BLaER1 (cell line): ENCODE results near the gene COG1.
A peak's percentile ranks its signal among the peaks of the same experiment; 100 is the strongest.

Experiments used
- H3K27ac ChIP-seq: shearing (Covaris generic); formaldehyde crosslinking; 2 replicates; pipeline ENCODE4 v1.8.1; 2022
- H3K27me3 ChIP-seq: shearing (Covaris generic); formaldehyde crosslinking; 2 replicates; pipeline ENCODE4 v1.8.1; 2022
- H3K36me3 ChIP-seq: shearing (Covaris generic); formaldehyde crosslinking; 2 replicates; pipeline ENCODE4 v1.8.1; 2022
- H3K4me1 ChIP-seq: shearing (Covaris generic); formaldehyde crosslinking; 2 replicates; pipeline ENCODE4 v1.8.1; 2022
- H3K4me2 ChIP-seq: shearing (Covaris generic); formaldehyde crosslinking; 2 replicates; pipeline ENCODE4 v1.8.1; 2022
- H3K4me3 ChIP-seq: shearing (Covaris generic); formaldehyde crosslinking; 2 replicates; pipeline ENCODE4 v1.8.1; 2022
- H3K9ac ChIP-seq: shearing (Covaris generic); formaldehyde crosslinking; 2 replicates; pipeline ENCODE4 v1.8.1; 2022
- H3K9me3 ChIP-seq: shearing (Covaris generic); formaldehyde crosslinking; 2 replicates; pipeline ENCODE4 v1.8.1; 2022
- H4K20me1 ChIP-seq: shearing (Covaris generic); formaldehyde crosslinking; 2 replicates; pipeline ENCODE4 v1.8.1; 2022
- Cebpa-rat ChIP-seq: shearing (Covaris generic); IDR thresholded peaks from 2 replicates; pipeline ENCODE4 v1.8.1; 2022

Gene COG1

DNA sequence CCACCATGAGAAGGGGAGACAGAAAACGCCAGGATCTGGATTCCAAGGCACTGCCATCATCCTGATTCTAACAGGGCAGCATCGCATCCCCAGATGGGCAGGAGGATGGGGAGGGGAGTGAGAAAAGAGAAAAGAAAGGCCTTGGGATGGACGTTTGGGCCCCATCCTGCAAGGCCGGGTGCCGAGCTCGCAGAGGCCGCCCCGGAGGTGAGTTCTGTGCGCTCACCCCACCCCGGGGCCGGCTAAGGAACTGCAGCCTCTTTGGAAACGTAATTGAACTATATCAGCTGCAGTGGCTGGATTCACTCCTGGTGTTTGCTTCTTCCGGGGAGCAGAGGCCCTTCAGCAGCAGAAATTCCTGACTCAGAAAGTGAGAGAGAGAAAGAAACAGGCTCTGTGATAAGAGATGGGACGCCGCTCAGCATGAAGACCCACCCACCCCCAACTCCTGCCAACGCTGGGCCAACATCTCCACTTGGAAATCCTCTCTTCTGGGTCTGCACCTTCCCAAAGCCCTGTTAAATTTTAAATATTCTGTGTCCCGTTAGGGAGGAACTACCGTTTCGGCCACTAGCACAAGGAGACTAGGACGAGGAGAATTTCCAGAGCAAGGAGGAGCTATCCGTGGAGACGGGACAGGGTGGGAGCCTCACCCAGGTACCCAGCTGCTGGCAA lies 36.6 kb upstream of the COG1 start:
- no peak overlapping the region for H3K9ac ChIP-seq

DNA sequence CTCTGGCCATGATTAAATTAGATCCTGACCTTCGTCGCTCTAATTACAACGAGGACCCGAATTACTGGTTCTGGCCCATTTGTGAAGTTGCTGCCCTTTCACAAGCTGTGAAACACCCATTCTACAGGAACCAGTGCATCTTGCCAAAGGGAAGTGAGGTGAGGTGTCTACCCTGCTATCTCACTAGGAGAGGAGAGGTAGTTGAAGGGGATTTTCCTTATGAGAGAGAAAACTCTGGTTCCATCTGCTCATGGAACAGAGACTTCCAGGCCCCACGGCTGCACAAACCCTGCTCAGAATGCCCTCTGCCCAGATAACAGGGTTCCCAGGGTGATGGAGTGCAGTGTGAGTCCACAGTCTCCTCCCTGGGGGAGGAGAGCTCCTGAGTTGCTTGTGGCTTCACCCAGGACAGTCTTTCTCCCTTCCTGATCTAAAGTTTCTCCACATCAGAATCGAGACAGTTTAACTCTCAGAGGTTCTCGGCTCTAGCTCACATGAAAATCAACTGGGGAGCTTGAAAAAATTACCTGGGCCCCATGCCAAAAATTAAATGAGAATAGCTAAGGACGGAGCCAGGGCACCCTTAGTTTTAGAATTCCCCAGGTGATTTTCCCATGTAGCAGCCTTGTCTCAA lies 35.9 kb upstream of the COG1 start:
- Histone ChIP-seq H3K9me3 (no peaks in the 10 kb centered on the region; the same call in 1 of the 2 replicates), H3K4me2 (peak overlapping the region; percentile 60), H4K20me1 (no peaks in the 10 kb centered on the region), H3K9ac (no peak overlapping the region), H3K4me3 (no peak overlapping the region), H3K27ac (no peak overlapping the region), H3K27me3 (peaks cover 8% of the 10 kb centered on the region; the same call in 1 of the 2 replicates), H3K36me3 (no peaks in the 10 kb centered on the region), H3K4me1 (peaks cover 58% of the 10 kb centered on the region)
- no peak for TF ChIP-seq Cebpa-rat

More for the DNA sequence above, 36.6 kb upstream of the COG1 start:
- H3K36me3 ChIP-seq = no peaks in the 10 kb centered on the region
- no peak overlapping the region for H3K4me3 ChIP-seq
- peak overlapping the region; percentile 60 for H3K4me2 ChIP-seq
- peaks cover 65% of the 10 kb centered on the region for H3K4me1 ChIP-seq
- peak overlapping the region; percentile 48 for H3K27ac ChIP-seq
- H3K9me3 ChIP-seq = peaks cover 5% of the 10 kb centered on the region
- TF ChIP-seq Cebpa-rat = no peak
- no peaks in the 10 kb centered on the region for H4K20me1 ChIP-seq
- H3K27me3 ChIP-seq = peaks cover under 1% of the 10 kb centered on the region; the same call in 1 of the 2 replicates

DNA sequence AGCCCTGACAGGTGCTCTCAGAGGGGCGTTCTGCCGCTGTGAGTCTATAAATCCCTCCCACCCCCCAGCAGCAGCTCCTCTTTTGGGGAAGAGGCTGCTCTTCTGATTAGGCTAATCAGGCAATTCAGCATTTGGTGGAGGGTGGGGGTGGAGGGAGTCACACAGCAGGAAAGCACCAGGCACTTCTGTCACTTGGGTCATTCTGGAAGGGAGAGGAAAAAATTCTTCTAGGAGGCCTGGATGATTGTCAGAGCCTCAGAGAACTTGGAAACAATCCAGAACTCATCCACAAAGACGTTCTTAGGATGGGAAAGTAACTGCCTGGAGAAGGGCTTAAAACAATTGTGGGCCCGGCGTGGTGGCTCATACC lies 35.3 kb upstream of the COG1 start:
- Histone ChIP-seq H3K27ac (no peak overlapping the region), H3K9me3 (no peaks in the 10 kb centered on the region; the same call in 1 of the 2 replicates), H3K36me3 (no peaks in the 10 kb centered on the region), H3K4me3 (no peak overlapping the region), H3K27me3 (peaks cover 13% of the 10 kb centered on the region), H3K9ac (no peak overlapping the region), H3K4me2 (peak overlapping the region; percentile 60), H4K20me1 (no peaks in the 10 kb centered on the region), H3K4me1 (peaks cover 55% of the 10 kb centered on the region)
- TF ChIP-seq Cebpa-rat = no peak

DNA sequence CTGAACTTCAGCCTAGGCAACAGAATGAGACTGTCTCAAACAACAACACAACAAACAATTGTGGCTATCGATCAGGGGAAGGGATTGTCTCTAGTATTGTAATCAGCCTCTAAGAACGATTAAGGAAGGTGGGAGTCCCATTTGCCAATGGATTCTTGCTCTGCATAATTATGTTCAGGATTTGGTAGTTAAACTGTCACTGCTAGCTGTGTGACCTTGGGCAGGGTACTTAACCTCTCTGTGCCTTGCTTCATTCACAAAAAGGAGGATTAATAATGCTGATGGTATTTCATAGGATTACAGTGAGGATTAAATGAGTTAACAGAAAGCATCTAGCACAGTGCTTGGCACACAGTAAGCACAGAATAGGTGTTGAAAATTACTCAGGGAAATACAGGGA lies 34.7 kb upstream of the COG1 start:
- no peaks in the 10 kb centered on the region; the same call in 1 of the 2 replicates for H3K9me3 ChIP-seq
- H3K27ac ChIP-seq = no peak overlapping the region
- peaks cover 19% of the 10 kb centered on the region for H3K27me3 ChIP-seq
- H3K4me1 ChIP-seq = peaks cover 54% of the 10 kb centered on the region
- no peak for TF ChIP-seq Cebpa-rat
- H3K9ac ChIP-seq = no peak overlapping the region
- H4K20me1 ChIP-seq = no peaks in the 10 kb centered on the region
- no peak overlapping the region for H3K4me3 ChIP-seq
- no peak overlapping the region for H3K4me2 ChIP-seq
- no peaks in the 10 kb centered on the region for H3K36me3 ChIP-seq

DNA sequence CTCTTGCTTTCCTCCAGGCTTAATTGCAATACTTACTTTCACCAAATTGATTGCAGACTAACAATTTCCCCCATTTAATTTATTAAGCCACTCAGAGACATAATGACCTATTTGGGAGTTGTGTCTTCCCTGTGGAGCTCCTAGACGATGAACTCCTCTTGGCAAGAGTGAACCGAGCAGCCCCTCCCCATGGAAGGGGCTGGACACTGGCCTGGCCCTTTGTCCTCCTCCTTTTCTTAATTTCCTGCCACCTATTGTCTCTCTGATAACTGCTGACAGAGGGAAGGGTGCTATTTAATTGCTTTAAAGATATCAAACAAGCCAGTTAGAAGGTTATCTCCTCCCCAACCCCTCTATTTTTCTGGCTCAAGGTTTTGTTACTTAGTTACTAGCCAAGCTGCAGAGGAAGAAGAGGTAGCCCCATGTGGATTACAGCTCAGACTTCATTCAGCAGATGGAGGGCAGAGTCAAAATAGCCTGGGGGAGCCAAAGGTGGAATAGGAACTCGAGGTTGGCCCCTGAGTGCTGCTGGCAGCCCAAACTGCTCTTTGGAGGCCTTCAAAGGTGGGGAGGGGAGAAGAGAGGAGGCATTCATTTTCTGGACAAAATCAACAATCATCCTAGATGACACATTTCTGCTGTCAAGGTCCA lies 31.8 kb upstream of the COG1 start:
- H3K27ac ChIP-seq = no peak overlapping the region
- H3K36me3 ChIP-seq = no peaks in the 10 kb centered on the region
- H3K9ac ChIP-seq = no peak overlapping the region
- H3K4me3 ChIP-seq = no peak overlapping the region
- peaks cover 39% of the 10 kb centered on the region for H3K4me1 ChIP-seq
- no peaks in the 10 kb centered on the region; the same call in 1 of the 2 replicates for H3K9me3 ChIP-seq
- no peak overlapping the region for H3K4me2 ChIP-seq
- no peak for TF ChIP-seq Cebpa-rat
- H3K27me3 ChIP-seq = peaks cover 49% of the 10 kb centered on the region
- peaks cover 28% of the 10 kb centered on the region for H4K20me1 ChIP-seq

DNA sequence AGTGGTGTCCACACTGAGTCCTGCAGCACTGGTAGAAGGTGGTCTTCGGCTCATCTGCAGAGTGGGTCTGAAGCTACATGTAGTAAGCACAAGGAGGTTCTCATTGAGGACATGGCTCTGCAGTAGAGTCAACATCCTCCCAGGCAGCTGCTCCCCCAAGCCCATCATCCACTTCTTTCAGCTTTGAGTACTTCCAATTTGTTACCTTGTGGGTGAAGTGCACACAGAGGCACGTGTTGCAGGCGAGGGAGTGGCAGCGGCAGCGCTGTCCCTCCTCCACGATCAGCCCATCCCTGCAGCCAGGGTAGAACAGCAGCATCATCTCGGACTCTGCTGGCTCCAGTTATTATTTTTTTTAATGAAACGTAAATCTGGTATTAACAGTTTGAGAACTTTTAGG lies 29.8 kb upstream of the COG1 start:
- H3K4me2 ChIP-seq = peak overlapping the region; percentile 32; the same call in 1 of the 2 replicates
- no peak overlapping the region for H3K9ac ChIP-seq
- no peak overlapping the region for H3K4me3 ChIP-seq
- no peaks in the 10 kb centered on the region for H3K36me3 ChIP-seq
- no peak for TF ChIP-seq Cebpa-rat
- H3K27me3 ChIP-seq = peaks cover 68% of the 10 kb centered on the region
- no peaks in the 10 kb centered on the region; the same call in 1 of the 2 replicates for H3K9me3 ChIP-seq
- H3K4me1 ChIP-seq = peaks cover 40% of the 10 kb centered on the region
- H3K27ac ChIP-seq = no peak overlapping the region
- H4K20me1 ChIP-seq = peaks cover 37% of the 10 kb centered on the region

DNA sequence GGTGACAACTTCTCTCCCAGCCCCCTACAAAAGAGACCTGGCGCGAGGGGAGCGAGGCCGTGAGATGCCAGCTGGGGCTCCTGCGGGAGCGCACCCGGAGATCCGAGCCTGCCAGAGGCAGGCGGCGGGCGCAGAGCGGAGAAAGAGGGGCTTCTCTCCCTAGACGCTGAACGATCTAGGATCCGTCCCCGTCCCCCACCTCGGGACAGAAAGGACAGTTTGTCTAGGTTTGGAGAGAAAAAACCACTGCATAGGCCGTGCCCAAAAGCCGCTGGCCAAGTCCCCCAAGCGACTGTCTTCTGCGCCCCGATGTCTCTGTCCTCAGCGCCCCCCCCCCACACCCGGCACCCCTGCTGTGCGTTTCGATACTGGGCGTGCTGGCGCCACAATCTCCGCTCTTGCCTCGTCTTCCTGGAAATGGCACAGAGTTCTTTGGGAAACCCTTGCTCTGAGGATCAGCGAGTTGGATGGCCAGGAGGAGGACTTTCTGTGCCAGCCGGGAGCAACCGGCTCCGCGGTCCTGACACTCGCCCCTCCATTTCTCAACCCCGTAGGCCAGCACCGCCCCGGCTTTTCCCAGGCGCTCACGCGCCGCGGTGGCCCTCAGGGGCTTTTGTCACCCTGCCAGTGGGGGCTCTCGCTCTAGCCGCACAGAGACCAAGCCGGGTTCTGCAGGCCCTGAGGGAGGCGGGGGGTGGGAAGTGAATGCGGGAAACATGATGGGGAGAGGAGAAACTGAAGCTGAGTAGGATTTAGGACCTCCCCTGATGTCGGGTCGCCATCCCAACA lies 27.0 kb upstream of the COG1 start:
- Histone ChIP-seq H3K9me3 (no peaks in the 10 kb centered on the region; the same call in 1 of the 2 replicates), H3K27ac (no peak overlapping the region), H3K9ac (no peak overlapping the region), H3K27me3 (peaks cover 70% of the 10 kb centered on the region), H3K4me1 (peaks cover 48% of the 10 kb centered on the region), H3K36me3 (no peaks in the 10 kb centered on the region), H3K4me2 (peak overlapping the region; percentile 69), H3K4me3 (peak overlapping the region; percentile 54), H4K20me1 (peaks cover 37% of the 10 kb centered on the region)
- no peak for TF ChIP-seq Cebpa-rat

DNA sequence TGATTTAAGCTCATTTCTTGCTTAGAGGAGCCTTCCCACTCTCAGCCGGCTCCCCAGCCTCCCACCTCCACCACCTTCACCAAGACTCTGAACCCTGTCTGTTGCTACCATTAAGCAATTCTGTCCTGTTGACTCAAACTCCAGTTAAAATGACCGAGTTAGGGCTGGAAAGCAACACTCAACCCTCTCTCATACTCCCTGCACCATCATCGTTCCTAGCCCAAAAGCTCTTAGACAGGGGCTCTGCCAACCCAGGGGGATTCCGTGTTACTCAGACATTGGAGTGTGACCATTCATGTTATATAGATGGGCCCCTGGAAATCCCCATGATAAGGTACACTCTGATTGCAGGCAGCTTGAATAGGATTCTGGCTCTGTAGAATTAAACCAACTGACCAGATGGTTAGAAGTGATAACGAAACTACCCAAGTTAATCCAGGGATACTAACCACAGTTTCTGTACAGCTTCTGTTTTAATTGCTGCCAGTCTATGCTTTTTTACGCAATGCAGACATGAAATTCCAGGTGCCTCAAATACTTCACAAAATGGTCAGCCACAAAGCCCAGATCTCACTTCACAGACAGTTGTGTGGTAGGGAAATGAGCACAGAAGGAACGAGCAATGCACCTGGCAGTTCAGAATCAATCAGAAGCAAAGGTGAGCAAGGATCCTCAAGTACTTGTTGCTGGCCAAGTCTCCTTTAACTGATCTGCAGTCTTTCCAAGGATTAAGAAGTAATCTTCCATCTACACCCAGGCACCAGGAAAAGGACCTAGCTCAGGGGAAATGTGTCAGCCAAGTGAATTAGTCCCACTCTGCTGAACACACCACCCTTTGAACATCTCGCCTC lies 25.9 kb upstream of the COG1 start:
- TF ChIP-seq Cebpa-rat = no peak
- H3K4me3 ChIP-seq = peak overlapping the region; percentile 54; the same call in 1 of the 2 replicates
- H3K27me3 ChIP-seq = peaks cover 62% of the 10 kb centered on the region

DNA sequence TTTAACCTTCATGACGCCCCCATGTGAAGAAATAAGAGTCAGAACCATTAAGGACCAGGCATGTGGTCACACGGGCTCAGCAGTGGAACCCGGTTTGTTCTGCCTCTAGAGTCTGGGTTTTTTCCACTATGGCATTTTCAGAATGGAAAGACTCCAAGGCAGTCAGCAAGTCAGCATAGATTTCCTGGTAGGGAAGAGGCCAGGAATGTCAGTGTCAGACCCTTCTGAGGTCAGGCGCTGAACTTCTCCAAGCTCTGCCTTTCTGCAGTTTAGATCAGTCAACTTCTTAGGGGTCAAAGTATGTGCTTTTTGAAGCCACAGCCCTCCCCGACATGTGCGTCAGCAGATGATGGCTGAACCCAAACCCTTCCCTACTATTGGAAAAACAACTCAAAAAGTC lies 24.2 kb upstream of the COG1 start:
- H3K4me3 ChIP-seq = no peak overlapping the region
- H3K4me2 ChIP-seq = peak overlapping the region; percentile 61
- H3K27ac ChIP-seq = no peak overlapping the region
- H3K9me3 ChIP-seq = no peaks in the 10 kb centered on the region
- H3K27me3 ChIP-seq = peaks cover 45% of the 10 kb centered on the region
- no peak overlapping the region for H3K9ac ChIP-seq
- no peaks in the 10 kb centered on the region for H3K36me3 ChIP-seq
- peaks cover 44% of the 10 kb centered on the region for H3K4me1 ChIP-seq
- TF ChIP-seq Cebpa-rat = no peak
- H4K20me1 ChIP-seq = peaks cover 33% of the 10 kb centered on the region

More for the DNA sequence above, 25.9 kb upstream of the COG1 start:
- Histone ChIP-seq H4K20me1 (peaks cover 37% of the 10 kb centered on the region), H3K27ac (no peak overlapping the region), H3K4me1 (peaks cover 52% of the 10 kb centered on the region), H3K9me3 (no peaks in the 10 kb centered on the region; the same call in 1 of the 2 replicates), H3K4me2 (peak overlapping the region; percentile 69), H3K36me3 (no peaks in the 10 kb centered on the region), H3K9ac (no peak overlapping the region)
